ENCODE data around the gene POU3F3.

The POU3F3 gene

DNA sequence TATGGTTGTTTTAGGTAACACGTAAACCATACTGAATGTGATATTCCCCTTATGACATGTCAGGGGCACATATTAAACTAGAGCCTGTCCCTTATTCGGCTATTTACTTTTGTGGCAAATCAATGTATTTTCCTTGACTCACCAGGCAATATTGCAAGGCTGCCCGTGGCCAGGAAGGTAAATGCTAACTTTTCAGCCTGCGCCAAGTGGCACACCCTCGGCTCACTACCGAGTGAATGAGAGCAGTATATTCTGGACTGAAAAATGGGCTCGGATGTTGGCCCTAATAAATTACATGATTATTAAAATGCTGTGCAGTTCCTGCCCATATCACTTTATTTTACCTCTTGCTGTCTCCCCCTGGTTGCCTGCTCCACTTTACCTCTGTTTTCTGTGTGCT lies 46.7 kb downstream of the POU3F3 start:
- peaks cover 0 to 18% (median 0%) of the 10 kb centered on the region in 5 experiments for H3K27me3 ChIP-seq (replicated peaks in 2 of 5; ENCODE audit: control insufficient read depth in 4 of 5, insufficient read depth in 5 of 5, low read length in 4 of 5)
- POLR2A ChIA-PET = no interaction called here
- H3K9me3 ChIP-seq (ENCODE audit: control extremely low read depth in 1 of 5, control insufficient read depth in 4 of 5, insufficient read depth in 2 of 5, low read depth in 1 of 5, low read length in 4 of 5) = peaks cover 0 to 2% (median 0%) of the 10 kb centered on the region in 5 experiments
- 90% methylated on average over 5 of the region's 7 CpGs for WGBS (ENCODE audit: insufficient coverage)
- peaks cover 0 to 11% (median 9%) of the 10 kb centered on the region in 4 experiments for H3K4me1 ChIP-seq (ENCODE audit: control extremely low read depth in 1 of 4, control insufficient read depth in 4 of 4, insufficient read depth in 4 of 4, low read length in 3 of 4)
- no peaks in the 10 kb centered on the region for H3K36me3 ChIP-seq (ENCODE audit: control insufficient read depth in 4 of 4, insufficient read depth in 4 of 4, low read length in 3 of 4)
- no peak overlapping the region for H3K4me3 ChIP-seq (ENCODE audit: control insufficient read depth in 1 of 7, extremely low read depth in 1 of 7, insufficient read depth in 4 of 7, low read depth in 2 of 7, low read length in 6 of 7)
- no peak for DNase-seq
- H3K27ac ChIP-seq (ENCODE audit: insufficient read depth in 1 of 2, low read depth in 1 of 2, low read length in 2 of 2, poor library complexity in 1 of 2, severe bottlenecking in 2 of 2) = no peak overlapping the region
- CTCF ChIA-PET = no interaction called here

DNA sequence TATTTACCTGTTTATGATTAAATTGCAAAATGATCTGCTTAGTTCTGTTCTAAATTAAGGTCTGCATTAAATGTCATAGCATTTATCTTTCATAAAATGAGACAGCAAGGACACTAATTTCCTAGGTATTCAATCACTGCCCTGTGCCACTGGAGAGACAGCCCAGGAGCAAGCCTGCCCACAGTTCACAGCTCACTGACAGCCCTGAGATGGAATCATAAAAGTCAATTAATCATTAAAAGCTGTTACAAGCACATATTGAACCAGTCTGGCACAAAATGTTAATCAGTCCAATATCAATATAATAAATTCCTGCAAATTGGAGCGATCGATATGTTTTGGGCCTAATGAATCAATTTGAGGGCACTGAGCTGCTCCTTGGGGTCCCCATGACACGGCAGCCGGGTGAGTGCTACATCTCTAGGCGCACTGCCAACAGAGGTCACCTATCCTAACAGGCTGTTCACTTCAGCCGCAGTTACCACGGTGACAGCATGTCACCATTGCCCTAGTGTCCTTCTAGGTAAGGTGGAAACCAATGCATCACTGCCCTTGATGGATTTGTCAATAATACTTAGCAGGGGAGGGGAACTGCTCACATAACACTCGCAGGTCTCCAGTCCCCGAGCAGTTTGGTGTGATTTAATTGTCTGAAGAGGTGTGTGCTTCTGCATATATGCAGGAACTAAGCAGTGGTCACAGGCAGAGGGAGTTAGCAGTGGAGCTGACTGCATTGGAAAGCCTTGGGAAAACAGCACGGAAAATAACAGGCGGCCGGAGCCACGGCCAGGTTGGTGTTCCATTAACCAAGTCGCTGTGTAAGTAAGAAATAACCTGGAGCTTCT lies 47.3 kb downstream of the POU3F3 start:
- Histone ChIP-seq H3K36me3 (ENCODE audit: control insufficient read depth in 4 of 4, insufficient read depth in 4 of 4, low read length in 3 of 4) (no peaks in the 10 kb centered on the region), H3K9me3 (ENCODE audit: control extremely low read depth in 1 of 5, control insufficient read depth in 4 of 5, insufficient read depth in 2 of 5, low read depth in 1 of 5, low read length in 4 of 5) (no peaks in the 10 kb centered on the region), H3K4me3 (ENCODE audit: control insufficient read depth in 1 of 7, extremely low read depth in 1 of 7, insufficient read depth in 4 of 7, low read depth in 2 of 7, low read length in 6 of 7) (no peak overlapping the region), H3K4me1 (ENCODE audit: control extremely low read depth in 1 of 4, control insufficient read depth in 4 of 4, insufficient read depth in 4 of 4, low read length in 3 of 4) (peaks cover 0 to 4% (median 3%) of the 10 kb centered on the region in 4 experiments), H3K27ac (ENCODE audit: insufficient read depth in 1 of 2, low read depth in 1 of 2, low read length in 2 of 2, poor library complexity in 1 of 2, severe bottlenecking in 2 of 2) (no peak overlapping the region), H3K27me3 (replicated peaks in 2 of 5; ENCODE audit: control insufficient read depth in 4 of 5, insufficient read depth in 5 of 5, low read length in 4 of 5) (peaks cover 0 to 20% (median 0%) of the 10 kb centered on the region in 5 experiments)
- DNase-seq = no peak
- ChIA-PET CTCF (no interaction called here), POLR2A (no interaction called here)
- WGBS (ENCODE audit: insufficient coverage) = 89% methylated on average over 9 of the region's 14 CpGs

- H3K4me1 ChIP-seq (ENCODE audit: control extremely low read depth in 1 of 4, control insufficient read depth in 4 of 4, insufficient read depth in 4 of 4, low read length in 3 of 4) = no peaks in the 10 kb centered on the region
- no peaks in the 10 kb centered on the region for H3K9me3 ChIP-seq (ENCODE audit: control extremely low read depth in 1 of 5, control insufficient read depth in 4 of 5, insufficient read depth in 2 of 5, low read depth in 1 of 5, low read length in 4 of 5)
- H3K4me3 ChIP-seq (ENCODE audit: control insufficient read depth in 1 of 7, extremely low read depth in 1 of 7, insufficient read depth in 4 of 7, low read depth in 2 of 7, low read length in 6 of 7) = no peak overlapping the region
- 90% methylated on average over 4 of the region's 6 CpGs for WGBS (ENCODE audit: insufficient coverage)
- H3K36me3 ChIP-seq (ENCODE audit: control insufficient read depth in 4 of 4, insufficient read depth in 4 of 4, low read length in 3 of 4) = no peaks in the 10 kb centered on the region
- no peak for DNase-seq
- H3K27ac ChIP-seq (ENCODE audit: insufficient read depth in 1 of 2, low read depth in 1 of 2, low read length in 2 of 2, poor library complexity in 1 of 2, severe bottlenecking in 2 of 2) = no peak overlapping the region
- ChIA-PET CTCF (interaction anchor here (0.6 kb wide), 1 partner anchor 24 kb away, joined by 3 read pairs; no protein-coding TSS in a partner anchor), POLR2A (no interaction called here)
- H3K27me3 ChIP-seq (replicated peaks in 2 of 5; ENCODE audit: control insufficient read depth in 4 of 5, insufficient read depth in 5 of 5, low read length in 4 of 5) = peaks cover 0 to 20% (median 0%) of the 10 kb centered on the region in 5 experiments
Observed at GRCh38 chr2:104902317-104902716, 48.4 kb downstream of the POU3F3 start.
